Astrocyte of the spinal cord (primary cell): ENCODE results near the gene GLCCI1.
A peak's percentile ranks its signal among the peaks of the same experiment; 100 is the strongest.
"Not testable (repeated sequence)": the region's sequence is repeated elsewhere in the genome, so short reads cannot be mapped to it uniquely, and the experiment has no call there.

Experiments used
- DNase-seq: peaks from one replicate; pipeline ENCODE4 v3.0.0; 2011; ENCODE audit warnings: low read depth, low spot score
- H3K4me3 ChIP-seq: 2 replicates; pipeline ENCODE4 v1.5.1; 2011; ENCODE audit warnings: low read depth, mild to moderate bottlenecking, low read length, moderate library complexity
- CTCF ChIP-seq: IDR thresholded peaks from 2 replicates; pipeline ENCODE4 v1.5.1; 2012; ENCODE audit warnings: low read depth, mild to moderate bottlenecking, low read length, inconsistent platforms
- in situ Hi-C: cut with HindIII; loops from 2 replicates; pipeline ENCODE4 v1.10.0; 2017; ENCODE audit warnings: low sequenced_read_pairs

GLCCI1 gene

GRCh38 chr7:7990441-7990761, 21.8 kb downstream of the GLCCI1 start:
- no peak for TF ChIP-seq CTCF
- in situ Hi-C loops = no loop called here
- no peak overlapping the region for H3K4me3 ChIP-seq
- no peak for DNase-seq

- no peak for TF ChIP-seq CTCF
- in situ Hi-C loops = no loop called here
- peak; percentile 35 for DNase-seq
- H3K4me3 ChIP-seq = no peak overlapping the region
These were observed 23.9 kb downstream of the GLCCI1 start for GRCh38 chr7:7992506-7992905.

DNA sequence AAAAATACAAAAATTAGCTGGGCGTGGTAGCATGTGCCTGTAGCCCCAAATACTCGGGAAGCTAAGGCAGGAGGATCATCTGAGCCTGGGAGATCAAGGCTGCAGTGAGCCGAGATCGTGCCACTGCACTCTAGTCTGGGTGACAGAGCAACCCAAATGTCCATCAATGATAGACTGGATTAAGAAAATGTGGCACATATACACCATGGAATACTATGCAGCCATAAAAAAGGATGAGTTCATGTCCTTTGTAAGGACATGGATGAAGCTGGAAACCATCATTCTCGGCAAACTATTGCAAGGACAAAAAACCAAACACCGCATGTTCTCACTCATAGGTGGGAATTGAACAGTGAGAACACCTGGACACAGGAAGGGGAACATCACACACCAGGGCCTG, 26.8 kb downstream of the GLCCI1 start:
- DNase-seq, H3K4me3 ChIP-seq, in situ Hi-C loops: not testable (repeated sequence)

DNA sequence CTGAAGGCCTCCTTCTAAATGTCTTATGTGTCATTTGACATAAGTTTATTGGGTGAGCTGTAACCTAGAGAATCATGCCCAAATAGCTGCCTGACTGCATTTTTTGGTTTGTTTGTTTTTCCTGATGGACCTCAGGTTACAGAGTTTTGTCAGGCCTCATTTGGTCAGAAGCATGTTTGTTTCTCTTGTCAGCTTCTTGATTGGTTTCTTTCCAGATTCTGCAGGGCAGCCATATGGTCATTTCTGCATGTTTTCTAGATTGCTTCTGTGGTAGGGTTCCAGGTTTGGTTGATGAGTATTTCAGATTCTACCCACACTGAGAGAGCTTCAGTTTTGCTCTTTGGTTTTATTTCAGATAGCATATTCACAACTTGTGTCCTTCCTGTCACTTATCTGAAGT, 28.0 kb downstream of the GLCCI1 start:
- peak; percentile 52 for DNase-seq
- H3K4me3 ChIP-seq = no peak overlapping the region
- in situ Hi-C loops = no loop called here
- TF ChIP-seq CTCF = no peak

DNA sequence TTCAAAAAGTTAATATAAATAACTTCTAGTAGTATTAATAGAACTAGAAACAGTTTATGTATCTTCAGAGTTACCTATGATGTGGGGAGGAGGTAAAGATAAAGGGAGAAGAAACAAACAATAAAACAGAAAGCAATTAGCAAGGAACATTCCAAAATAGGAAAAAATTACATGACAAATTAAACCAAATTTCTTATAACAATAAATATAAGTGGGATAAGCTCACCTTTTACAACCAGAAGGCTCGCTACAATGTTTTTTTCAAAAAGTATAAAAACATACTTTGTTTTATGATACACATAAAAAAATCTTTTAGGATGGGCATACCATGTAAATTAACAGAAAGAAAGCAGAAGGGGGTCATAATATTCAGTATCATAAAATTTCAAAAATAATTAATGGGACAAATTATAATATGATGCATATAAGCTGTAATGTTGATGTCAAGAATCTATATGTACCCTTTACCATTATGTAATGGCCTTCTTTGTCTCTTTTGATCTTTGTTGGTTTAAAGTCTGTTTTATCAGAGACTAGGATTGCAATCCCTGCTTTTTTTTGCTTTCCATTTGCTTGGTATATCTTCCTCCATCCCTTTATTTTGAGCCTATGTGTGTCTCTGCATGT, 31.8 kb downstream of the GLCCI1 start:
- no peak for DNase-seq
- no peak overlapping the region for H3K4me3 ChIP-seq
- in situ Hi-C loops = no loop called here
- TF ChIP-seq CTCF = no peak

GRCh38 chr7:8003077-8003476, 34.5 kb downstream of the GLCCI1 start:
- H3K4me3 ChIP-seq = no peak overlapping the region
- in situ Hi-C loops = no loop called here
- TF ChIP-seq CTCF = no peak
- DNase-seq = no peak

GRCh38 chr7:8005279-8005678, 36.7 kb downstream of the GLCCI1 start:
- H3K4me3 ChIP-seq = no peak overlapping the region
- in situ Hi-C loops = no loop called here
- TF ChIP-seq CTCF = no peak
- DNase-seq = no peak
